ENCODE data around the gene CTH.
"Not testable (repeated sequence)": the region's sequence is repeated elsewhere in the genome, so short reads cannot be mapped to it uniquely, and the experiment has no call there.

Gene CTH

DNA sequence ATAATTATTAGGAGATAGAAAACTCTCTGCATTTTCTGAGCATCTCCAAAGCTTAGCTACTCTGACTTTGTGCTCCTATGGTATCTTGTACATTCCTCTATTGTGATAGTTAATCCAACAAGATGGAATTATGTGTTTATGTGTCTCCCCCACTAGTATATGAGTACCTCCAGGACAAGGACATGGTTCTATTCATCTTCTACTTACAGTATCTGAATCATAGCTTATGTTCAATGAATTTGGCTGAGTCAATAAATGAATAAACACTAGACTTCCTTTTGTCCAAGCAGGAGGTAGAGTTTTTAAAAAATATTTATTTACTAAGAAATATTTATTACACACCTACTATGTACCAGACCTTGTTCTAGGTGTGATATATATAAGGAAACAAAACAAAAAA, 18.4 kb upstream of the CTH start:
- H3K9me3 Mint-ChIP-seq = no peaks in the 10 kb centered on the region
- ATAC-seq (no peak), DNase-seq (ENCODE audit: low spot score in 2 of 2) (no peak)
- no peaks in the 10 kb centered on the region for H3K4me1 Mint-ChIP-seq
- no peaks in the 10 kb centered on the region for H3K36me3 Mint-ChIP-seq
- H3K4me3 Mint-ChIP-seq = no peak overlapping the region
- no peak overlapping the region for H3K27ac Mint-ChIP-seq

DNA sequence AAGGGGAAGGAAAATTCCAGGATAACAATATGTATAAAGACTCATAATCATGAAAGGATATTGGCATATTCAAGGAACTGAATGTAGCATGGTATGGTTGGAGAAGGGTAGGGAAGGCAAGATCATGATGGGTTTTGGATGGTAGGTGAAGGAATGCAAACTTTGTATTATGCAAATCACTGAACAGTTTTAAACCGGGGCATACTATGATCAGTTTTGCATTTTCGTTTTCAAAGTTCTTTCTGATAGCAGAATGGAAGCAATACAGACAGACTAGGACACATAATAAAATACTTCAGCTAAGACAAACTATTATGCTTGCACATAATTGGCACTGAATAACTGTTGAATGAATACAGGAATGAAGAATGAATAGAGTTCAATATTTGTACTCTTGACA, 14.5 kb upstream of the CTH start:
- no peak overlapping the region for H3K4me3 Mint-ChIP-seq
- no peak overlapping the region for H3K27ac Mint-ChIP-seq
- no peak for ATAC-seq
- H3K36me3 Mint-ChIP-seq = no peaks in the 10 kb centered on the region
- H3K4me1 Mint-ChIP-seq = no peaks in the 10 kb centered on the region
- no peaks in the 10 kb centered on the region for H3K9me3 Mint-ChIP-seq
- no peak for DNase-seq (ENCODE audit: low spot score in 2 of 2)

DNA sequence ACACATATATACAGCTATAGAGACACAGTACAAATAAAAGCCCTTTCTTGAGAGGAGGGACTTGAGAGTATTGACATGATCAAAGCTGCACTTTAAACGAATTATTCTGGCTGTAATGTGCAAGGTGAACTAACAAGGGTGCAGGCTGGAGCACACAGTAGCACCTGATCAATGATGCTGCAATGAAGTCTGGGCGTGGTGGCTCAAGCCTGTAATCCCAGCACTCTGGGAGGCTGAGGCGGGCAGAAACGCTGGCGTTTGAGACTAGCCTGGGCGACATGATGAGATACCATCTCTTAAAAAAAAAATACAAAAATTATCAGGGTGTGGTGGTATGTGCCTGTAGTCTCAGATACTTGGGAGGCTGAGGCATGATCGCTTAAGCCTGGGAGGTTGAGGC, 14.1 kb upstream of the CTH start:
- no peak for DNase-seq (ENCODE audit: low spot score in 2 of 2)
- H3K9me3 Mint-ChIP-seq = no peaks in the 10 kb centered on the region
- no peak overlapping the region for H3K27ac Mint-ChIP-seq
- H3K36me3 Mint-ChIP-seq = no peaks in the 10 kb centered on the region
- no peak for ATAC-seq
- no peaks in the 10 kb centered on the region for H3K4me1 Mint-ChIP-seq
- H3K4me3 Mint-ChIP-seq = no peak overlapping the region

DNA sequence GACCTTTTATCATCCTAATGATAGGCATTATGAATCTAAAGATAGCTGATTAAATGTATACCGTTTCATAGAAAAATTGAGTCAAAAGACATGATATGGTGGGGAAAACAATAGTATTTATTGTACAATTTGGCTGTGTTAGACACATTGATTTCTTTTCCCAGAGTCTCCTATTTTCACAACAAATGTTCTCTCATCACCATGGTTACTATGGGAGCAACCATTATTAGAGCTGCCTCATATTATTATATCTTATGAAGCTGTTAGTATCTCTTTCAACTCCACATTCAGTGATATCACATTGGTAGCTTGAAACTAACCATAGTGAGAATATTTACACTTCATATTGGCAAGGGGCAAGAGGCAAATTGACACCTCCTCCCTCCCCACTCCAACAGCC, 10.7 kb upstream of the CTH start:
- no peaks in the 10 kb centered on the region for H3K9me3 Mint-ChIP-seq
- H3K36me3 Mint-ChIP-seq = no peaks in the 10 kb centered on the region
- no peak for DNase-seq (ENCODE audit: low spot score in 2 of 2)
- ATAC-seq = no peak
- no peak overlapping the region for H3K27ac Mint-ChIP-seq
- no peaks in the 10 kb centered on the region for H3K4me1 Mint-ChIP-seq
- H3K4me3 Mint-ChIP-seq = no peak overlapping the region

DNA sequence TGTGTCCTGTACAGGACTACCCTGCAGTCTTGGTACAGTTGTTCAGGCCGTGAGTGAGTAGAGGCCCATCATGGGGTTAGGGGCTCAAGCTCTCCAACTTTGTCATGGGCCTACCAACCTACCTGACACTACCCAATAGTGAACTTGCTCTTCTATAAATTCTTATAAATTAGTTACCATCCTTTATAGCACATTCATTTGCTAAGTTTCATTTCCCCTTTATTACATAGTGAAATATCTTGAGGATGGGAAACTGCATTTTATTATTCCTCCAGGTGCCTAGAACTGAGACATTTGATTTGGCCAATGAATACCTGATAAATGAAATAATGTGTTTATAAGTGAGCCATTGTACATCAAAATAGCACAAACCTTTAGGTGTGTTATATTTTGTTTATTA, 9.1 kb upstream of the CTH start:
- Mint-ChIP-seq H3K9me3 (no peaks in the 10 kb centered on the region), H3K36me3 (no peaks in the 10 kb centered on the region), H3K27ac (no peak overlapping the region), H3K4me1 (no peaks in the 10 kb centered on the region), H3K4me3 (no peak overlapping the region)
- ATAC-seq (no peak), DNase-seq (ENCODE audit: low spot score in 2 of 2) (no peak)

DNA sequence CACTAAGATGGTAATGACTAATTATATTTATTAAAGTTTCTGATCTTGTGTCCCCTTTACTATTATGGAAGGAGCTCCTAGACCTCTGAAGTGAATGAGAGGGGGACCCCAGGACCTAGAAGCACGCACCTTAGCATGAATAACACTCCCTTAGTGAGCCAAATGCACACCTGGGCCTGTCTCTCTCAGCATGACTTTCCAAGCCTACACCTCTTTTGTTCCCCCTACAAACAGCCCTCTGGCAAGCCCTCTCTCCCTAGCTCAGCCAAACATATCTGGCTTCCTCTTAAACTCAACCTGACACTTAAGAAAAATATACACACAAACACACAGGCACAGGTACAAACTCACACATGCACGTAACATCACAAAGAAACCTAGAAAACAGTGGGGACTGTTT, 7.3 kb upstream of the CTH start:
- H3K27ac Mint-ChIP-seq = no peak overlapping the region
- no peak for DNase-seq (ENCODE audit: low spot score in 2 of 2)
- ATAC-seq = no peak
- H3K4me1 Mint-ChIP-seq = no peaks in the 10 kb centered on the region
- H3K4me3 Mint-ChIP-seq = no peak overlapping the region
- H3K9me3 Mint-ChIP-seq = no peaks in the 10 kb centered on the region
- no peaks in the 10 kb centered on the region for H3K36me3 Mint-ChIP-seq

DNA sequence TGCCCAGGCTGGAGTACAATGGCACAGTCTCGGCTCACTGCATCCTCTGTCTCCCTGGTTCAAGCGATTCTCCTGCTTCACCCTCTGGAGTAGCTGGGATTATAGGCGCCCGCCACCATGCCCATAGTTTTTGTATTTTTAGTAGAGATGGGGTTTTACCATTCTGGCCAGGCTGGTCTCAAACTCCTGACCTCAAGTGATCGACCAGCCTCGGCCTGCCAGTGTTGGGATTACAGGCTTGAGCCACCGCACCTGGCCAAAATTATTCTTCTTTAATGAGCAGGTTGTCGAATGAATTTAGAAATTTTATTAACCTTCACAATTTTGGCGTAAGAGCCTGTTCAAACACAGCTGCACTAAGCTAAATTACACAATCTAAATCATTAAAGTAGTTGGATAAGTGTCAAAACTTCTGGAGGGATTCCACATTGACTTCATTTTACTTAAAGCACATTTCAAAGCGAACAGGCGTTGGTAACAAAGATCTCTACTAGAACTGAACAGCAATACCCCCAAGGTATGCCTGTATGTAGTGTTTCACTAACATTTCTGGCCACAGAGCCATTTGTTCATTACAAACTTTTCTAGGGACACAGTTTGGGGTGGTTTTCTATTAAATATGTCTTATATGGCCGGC, 5.2 kb upstream of the CTH start:
- Mint-ChIP-seq H3K36me3 (no peaks in the 10 kb centered on the region), H3K4me3 (no peak overlapping the region), H3K9me3 (no peaks in the 10 kb centered on the region), H3K27ac (no peak overlapping the region), H3K4me1 (no peaks in the 10 kb centered on the region)
- ATAC-seq (no peak), DNase-seq (ENCODE audit: low spot score in 2 of 2) (no peak)

DNA sequence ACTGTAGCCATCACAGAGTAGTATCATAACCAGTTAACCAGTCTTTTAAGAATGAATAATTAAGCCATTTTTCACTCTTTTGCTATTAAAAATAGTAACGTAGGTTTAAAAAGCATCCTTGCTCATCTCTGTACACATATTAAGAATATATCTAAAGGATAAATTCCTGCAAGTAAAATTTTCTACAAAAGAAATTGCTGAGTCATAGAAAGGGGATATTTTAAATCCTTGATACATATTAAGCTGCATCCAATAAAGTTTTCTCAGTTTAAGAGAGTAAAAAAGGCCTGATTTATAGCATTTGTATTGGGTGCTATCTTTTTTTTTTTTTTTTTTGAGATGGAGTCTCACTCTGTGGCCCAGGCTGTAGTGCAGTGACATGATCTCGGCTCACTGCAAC, 1.9 kb upstream of the CTH start:
- Mint-ChIP-seq H3K4me1 (no peaks in the 10 kb centered on the region), H3K9me3 (no peaks in the 10 kb centered on the region), H3K36me3 (peaks cover 9% of the 10 kb centered on the region), H3K4me3 (no peak overlapping the region), H3K27ac (no peak overlapping the region)
- DNase-seq (ENCODE audit: low spot score in 2 of 2) (no peak), ATAC-seq (no peak)

DNA sequence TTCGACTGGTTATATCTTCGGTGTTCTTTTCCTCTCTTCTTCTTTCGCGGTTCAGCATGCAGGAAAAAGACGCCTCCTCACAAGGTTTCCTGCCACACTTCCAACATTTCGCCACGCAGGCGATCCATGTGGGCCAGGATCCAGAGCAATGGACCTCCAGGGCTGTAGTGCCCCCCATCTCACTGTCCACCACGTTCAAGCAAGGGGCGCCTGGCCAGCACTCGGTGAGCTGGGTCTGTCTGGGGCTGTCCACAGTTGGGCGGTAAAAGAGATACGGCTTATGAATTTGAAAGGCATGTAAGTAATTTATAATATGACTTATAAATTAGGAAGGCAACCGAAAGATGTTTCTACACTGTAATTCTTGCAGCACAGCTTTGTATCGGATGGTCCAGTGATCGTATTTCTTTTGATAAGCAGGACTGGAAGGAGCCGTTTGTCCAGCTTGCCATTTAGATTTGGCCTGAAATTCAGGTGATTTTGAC, 334 bp downstream of the CTH start:
- ATAC-seq = no peak

DNA sequence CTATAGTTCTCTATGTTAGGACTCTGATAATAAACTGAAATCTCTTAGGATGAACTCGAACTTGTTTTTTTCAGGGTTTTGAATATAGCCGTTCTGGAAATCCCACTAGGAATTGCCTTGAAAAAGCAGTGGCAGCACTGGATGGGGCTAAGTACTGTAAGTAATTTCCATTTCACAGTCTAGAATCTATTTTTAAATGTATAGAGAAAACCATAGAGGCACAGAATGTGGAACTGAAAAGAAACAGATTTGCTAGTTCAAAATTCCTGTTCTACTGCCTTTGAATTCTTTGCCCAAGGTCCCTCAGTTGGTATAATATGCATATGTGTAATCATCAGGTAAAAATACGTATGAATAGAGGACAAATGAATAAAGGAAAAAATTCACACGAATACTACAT, 4.8 kb downstream of the CTH start:
- H3K4me1 Mint-ChIP-seq = no peaks in the 10 kb centered on the region
- peaks cover 69% of the 10 kb centered on the region for H3K36me3 Mint-ChIP-seq
- no peaks in the 10 kb centered on the region for H3K9me3 Mint-ChIP-seq
- ATAC-seq = no peak
- no peak overlapping the region for H3K27ac Mint-ChIP-seq
- no peak overlapping the region for H3K4me3 Mint-ChIP-seq
- no peak for DNase-seq (ENCODE audit: low spot score in 2 of 2)

More for the DNA sequence above, 334 bp downstream of the CTH start:
- H3K4me1 Mint-ChIP-seq = no peaks in the 10 kb centered on the region
- no peaks in the 10 kb centered on the region for H3K9me3 Mint-ChIP-seq
- peaks cover 28% of the 10 kb centered on the region for H3K36me3 Mint-ChIP-seq
- no peak for DNase-seq (ENCODE audit: low spot score in 2 of 2)
- peak overlapping the region; percentile 97 for H3K4me3 Mint-ChIP-seq
- H3K27ac Mint-ChIP-seq = peak overlapping the region; percentile 93

DNA sequence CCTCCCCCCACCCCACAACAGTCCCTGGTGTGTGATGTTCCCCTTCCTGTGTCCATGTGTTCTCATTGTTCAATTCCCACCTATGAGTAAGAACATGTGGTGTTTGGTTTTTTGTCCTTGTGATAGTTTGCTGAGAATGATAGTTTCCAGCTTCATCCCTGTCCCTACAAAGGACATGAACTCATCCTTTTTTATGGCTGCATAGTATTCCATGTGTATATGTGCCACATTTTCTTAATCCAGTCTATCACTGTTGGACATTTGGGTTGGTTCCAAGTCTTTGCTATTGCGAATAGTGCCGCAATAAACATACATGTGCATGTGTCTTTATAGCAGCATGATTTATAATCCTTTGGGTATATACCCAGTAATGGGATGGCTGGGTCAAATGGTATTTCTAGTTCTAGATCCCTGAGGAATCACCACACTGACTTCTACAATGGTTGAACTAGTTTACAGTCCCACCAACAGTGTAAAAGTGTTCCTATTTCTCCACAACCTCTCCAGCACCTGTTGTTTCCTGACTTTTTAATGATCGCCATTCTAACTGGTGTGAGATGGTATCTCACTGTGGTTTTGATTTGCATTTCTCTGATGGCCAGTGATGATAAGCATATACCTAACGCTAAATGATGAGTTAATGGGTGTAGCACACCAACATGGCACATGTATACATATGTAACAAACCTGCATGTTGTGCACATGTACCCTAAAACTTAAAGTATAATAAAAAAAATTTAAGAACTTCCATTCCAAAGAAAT, 8.1 kb downstream of the CTH start:
- ATAC-seq; H3K27ac Mint-ChIP-seq; H3K4me1 Mint-ChIP-seq; H3K4me3 Mint-ChIP-seq; H3K9me3 Mint-ChIP-seq; DNase-seq (ENCODE audit: low spot score in 2 of 2): not testable (repeated sequence)
- peaks cover 93% of the 10 kb centered on the region for H3K36me3 Mint-ChIP-seq

DNA sequence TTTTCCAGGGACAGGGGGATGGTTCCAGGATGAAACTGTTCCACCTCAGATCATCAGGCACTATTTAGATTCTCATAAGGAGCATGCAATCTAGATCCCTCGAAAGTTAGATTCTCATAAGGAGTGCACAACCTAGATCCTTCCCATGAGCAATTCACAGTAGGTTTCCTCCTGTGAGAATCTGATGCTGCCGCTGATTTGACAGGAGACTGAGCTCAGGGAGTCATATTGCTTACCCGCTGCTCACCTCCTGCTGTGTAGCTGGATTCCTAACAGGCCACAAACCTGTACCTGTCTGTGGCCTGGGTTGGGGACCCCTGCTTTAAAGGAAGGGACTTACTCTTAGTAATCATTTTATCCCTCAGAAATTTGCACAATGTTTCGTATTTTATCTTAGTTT, 9.3 kb downstream of the CTH start:
- Mint-ChIP-seq H3K4me1 (no peaks in the 10 kb centered on the region), H3K9me3 (no peaks in the 10 kb centered on the region), H3K4me3 (no peak overlapping the region), H3K27ac (no peak overlapping the region), H3K36me3 (peaks cover 96% of the 10 kb centered on the region)
- no peak for ATAC-seq
- no peak for DNase-seq (ENCODE audit: low spot score in 2 of 2)

DNA sequence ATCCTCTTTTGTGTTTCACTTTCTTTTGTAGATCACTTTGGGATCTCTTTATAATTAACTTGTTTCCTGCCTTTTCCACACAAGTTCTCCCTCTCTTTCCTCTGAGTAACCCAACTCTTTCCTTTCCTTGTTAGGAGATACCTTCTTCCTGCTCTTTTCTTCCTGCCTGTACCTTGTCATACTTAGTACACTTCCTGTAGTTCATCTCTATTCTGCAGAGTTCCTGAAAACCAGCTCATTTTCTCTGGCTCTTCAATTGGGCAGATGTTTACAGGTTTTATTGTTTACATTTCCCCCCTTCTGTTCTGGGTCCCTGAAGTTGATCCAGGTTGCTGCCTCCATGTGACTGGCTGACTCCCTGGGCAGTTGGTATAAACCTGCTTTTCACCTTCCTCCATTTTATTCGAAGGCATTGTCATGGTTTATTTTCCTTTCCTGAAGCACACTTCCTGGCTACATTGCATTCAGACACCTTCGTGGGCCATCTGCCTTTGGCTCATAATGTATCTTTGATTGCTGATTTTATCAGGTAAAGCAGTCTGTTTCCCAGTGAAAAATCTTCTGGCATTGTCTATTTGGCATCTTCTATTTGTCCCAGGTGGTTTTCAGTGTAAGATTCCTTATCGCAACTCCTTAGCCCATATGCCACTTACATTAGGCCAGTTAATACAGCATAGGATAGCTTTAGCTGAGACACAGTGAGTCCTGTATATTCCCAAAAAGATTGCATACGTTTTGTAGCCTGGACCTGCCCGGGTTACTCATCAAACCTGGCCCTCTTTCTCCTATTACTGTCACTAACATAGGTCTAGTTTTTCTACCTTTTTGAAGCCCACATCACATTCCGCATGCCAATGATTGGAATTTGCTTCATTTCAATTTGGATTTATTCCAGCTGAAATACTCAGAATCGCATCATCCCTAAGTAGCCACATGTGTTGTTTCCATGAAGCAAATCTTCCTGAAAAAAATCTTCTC, 15.4 kb downstream of the CTH start:
- H3K36me3 Mint-ChIP-seq = peaks cover 93% of the 10 kb centered on the region
- H3K4me1 Mint-ChIP-seq = no peaks in the 10 kb centered on the region
- ATAC-seq (no peak), DNase-seq (ENCODE audit: low spot score in 2 of 2) (no peak)
- no peak overlapping the region for H3K4me3 Mint-ChIP-seq
- no peak overlapping the region for H3K27ac Mint-ChIP-seq
- H3K9me3 Mint-ChIP-seq = no peaks in the 10 kb centered on the region

DNA sequence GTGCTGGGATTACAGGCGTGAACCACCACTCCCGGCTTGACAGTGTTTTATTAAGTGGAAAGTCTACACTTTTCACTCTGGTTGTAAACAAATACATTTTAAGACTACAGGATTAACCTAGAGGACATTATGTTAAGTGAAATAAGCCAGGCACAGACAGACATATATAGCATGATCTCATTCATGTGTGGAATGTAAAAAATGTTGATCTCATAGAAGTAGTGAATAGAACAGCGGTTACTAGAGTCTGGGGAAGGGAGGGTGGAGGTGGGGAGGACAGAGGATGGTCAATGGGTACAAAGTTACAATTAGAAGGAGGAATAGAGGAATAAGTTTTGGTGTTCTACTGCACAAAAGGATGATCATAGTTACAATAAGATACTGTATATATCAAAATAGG, 16.9 kb downstream of the CTH start:
- Mint-ChIP-seq H3K36me3 (peaks cover 93% of the 10 kb centered on the region), H3K4me1 (no peaks in the 10 kb centered on the region), H3K9me3 (no peaks in the 10 kb centered on the region), H3K4me3 (no peak overlapping the region), H3K27ac (no peak overlapping the region)
- no peak for DNase-seq (ENCODE audit: low spot score in 2 of 2)
- ATAC-seq = no peak

DNA sequence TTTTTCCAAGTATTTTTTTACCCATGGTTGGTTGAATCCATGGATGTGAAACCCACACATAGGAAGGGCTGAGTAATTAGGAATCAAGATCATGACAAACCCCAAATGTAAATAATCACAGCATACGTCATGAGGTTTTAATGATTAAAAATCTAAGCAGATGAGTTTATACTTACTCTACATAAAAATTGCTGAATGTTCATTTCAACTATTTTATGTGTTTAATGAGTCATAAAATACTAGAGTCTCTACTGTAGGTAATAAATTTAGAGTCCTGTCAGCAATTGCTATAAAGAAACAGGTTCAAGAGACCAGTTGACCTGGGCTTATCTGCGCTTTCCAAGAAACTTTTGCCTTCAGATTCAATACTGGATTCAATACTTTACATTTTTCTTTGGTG, 18.2 kb downstream of the CTH start:
- no peaks in the 10 kb centered on the region for H3K4me1 Mint-ChIP-seq
- no peaks in the 10 kb centered on the region for H3K9me3 Mint-ChIP-seq
- DNase-seq (ENCODE audit: low spot score in 2 of 2) = no peak
- peaks cover 88% of the 10 kb centered on the region for H3K36me3 Mint-ChIP-seq
- no peak overlapping the region for H3K27ac Mint-ChIP-seq
- no peak overlapping the region for H3K4me3 Mint-ChIP-seq
- no peak for ATAC-seq
